HEK293T (cell line): ENCODE data around the gene ADAM23.
A peak's percentile ranks its signal among the peaks of the same experiment; 100 is the strongest.

Experiments used
- CTCF ChIA-PET: fragments of 350-600 bp; formaldehyde crosslinking; extraction: SDS; loops from one replicate; lab custom pipeline; 2021; ENCODE audit warnings: antibody characterized with exemption, inconsistent platforms; lab: Yijun Ruan, JAX
- POLR2A ChIA-PET: fragments of 350-600 bp; formaldehyde crosslinking; extraction: SDS; loops from one replicate; lab custom pipeline; 2020; ENCODE audit warnings: antibody characterized with exemption, inconsistent platforms; lab: Yijun Ruan, JAX
- DNase-seq: peaks from one replicate; pipeline ENCODE4 v3.0.0; 2012; ENCODE audit warnings: mixed read lengths; ENCODE audit errors: extremely low spot score
- ARNT ChIP-seq: fragments of 450-650 bp; IDR thresholded peaks from 2 replicates; pipeline ENCODE4 v1.6.1; 2017; ENCODE audit warnings: mild to moderate bottlenecking
- BHLHE40 ChIP-seq: fragments of 450-650 bp; IDR thresholded peaks from 2 replicates; pipeline ENCODE4 v1.6.1; 2016; ENCODE audit warnings: mild to moderate bottlenecking, moderate library complexity, borderline replicate concordance
- CTBP1 ChIP-seq: fragments of 450-650 bp; IDR thresholded peaks from 2 replicates; pipeline ENCODE4 v1.6.1; 2016; ENCODE audit warnings: borderline replicate concordance
- ELF4 ChIP-seq: fragments of 450-650 bp; IDR thresholded peaks from 2 replicates; pipeline ENCODE4 v1.6.1; 2017; ENCODE audit warnings: antibody characterized with exemption
- FOXA1 ChIP-seq: fragments of 450-650 bp; IDR thresholded peaks from 2 replicates; pipeline ENCODE4 v1.6.1; 2016; ENCODE audit warnings: mild to moderate bottlenecking
- FOXK2 ChIP-seq: fragments of 450-650 bp; IDR thresholded peaks from 2 replicates; pipeline ENCODE4 v1.6.1; 2016; ENCODE audit warnings: mild to moderate bottlenecking
- FOXM1 ChIP-seq: fragments of 450-650 bp; IDR thresholded peaks from 2 replicates; pipeline ENCODE4 v1.6.1; 2017; ENCODE audit warnings: mild to moderate bottlenecking, borderline replicate concordance
- HDGF ChIP-seq: fragments of 450-650 bp; IDR thresholded peaks from 2 replicates; pipeline ENCODE4 v1.6.1; 2017; ENCODE audit warnings: antibody characterized with exemption, borderline replicate concordance
- L3MBTL2 ChIP-seq: fragments of 450-650 bp; conservative IDR thresholded peaks from 2 replicates; pipeline ENCODE4 v1.6.1; 2016; ENCODE audit warnings: mild to moderate bottlenecking
- LEF1 ChIP-seq: fragments of 450-650 bp; IDR thresholded peaks from 2 replicates; pipeline ENCODE4 v1.6.1; 2017; ENCODE audit warnings: mild to moderate bottlenecking, borderline replicate concordance
- NFRKB ChIP-seq: fragments of 450-650 bp; IDR thresholded peaks from 2 replicates; pipeline ENCODE4 v1.6.1; 2016; ENCODE audit warnings: mild to moderate bottlenecking, moderate library complexity
- PKNOX1 ChIP-seq: fragments of 450-650 bp; IDR thresholded peaks from 2 replicates; pipeline ENCODE4 v1.6.1; 2016
- SP1 ChIP-seq: fragments of 450-650 bp; IDR thresholded peaks from 2 replicates; pipeline ENCODE4 v1.6.1; 2017
- SUZ12 ChIP-seq: fragments of 450-650 bp; IDR thresholded peaks from 2 replicates; pipeline ENCODE4 v1.6.1; 2016; ENCODE audit warnings: mild to moderate bottlenecking
- TARDBP ChIP-seq: fragments of 450-650 bp; IDR thresholded peaks from 2 replicates; pipeline ENCODE4 v1.6.1; 2016
- ZNF384 ChIP-seq: fragments of 450-650 bp; IDR thresholded peaks from 2 replicates; pipeline ENCODE4 v1.6.1; 2016

ADAM23 gene

GRCh38 chr2:206570199-206570598 is 126.9 kb downstream of the ADAM23 start:
- DNase-seq, result no peak
- POLR2A ChIA-PET, result no interaction called here
- TF ChIP-seq ARNT, result no peak
- TF ChIP-seq LEF1, result no peak
- TF ChIP-seq HDGF, result no peak
- no peak for TF ChIP-seq FOXK2
- TF ChIP-seq ELF4, result no peak
- no peak for TF ChIP-seq PKNOX1
- no peak for TF ChIP-seq TARDBP
- no peak for TF ChIP-seq FOXM1
- no peak for TF ChIP-seq CTBP1
- no peak for TF ChIP-seq L3MBTL2
- TF ChIP-seq ZNF384, result no peak
- no peak for TF ChIP-seq SUZ12
- TF ChIP-seq NFRKB, result no peak
- TF ChIP-seq BHLHE40, result no peak
- TF ChIP-seq FOXA1, result no peak
- no peak for TF ChIP-seq SP1
- CTCF ChIA-PET, result no interaction called here

- DNase-seq, result no peak
- CTCF ChIA-PET, result no interaction called here
- TF ChIP-seq ZNF384, result no peak
- TF ChIP-seq NFRKB, result no peak
- no peak for TF ChIP-seq PKNOX1
- no peak for TF ChIP-seq BHLHE40
- TF ChIP-seq ARNT, result no peak
- no peak for TF ChIP-seq LEF1
- TF ChIP-seq HDGF, result no peak
- no peak for TF ChIP-seq FOXA1
- POLR2A ChIA-PET, result no interaction called here
Observed at GRCh38 chr2:206572725-206573124, 129.4 kb downstream of the ADAM23 start.

- ChIA-PET CTCF (no interaction called here), POLR2A (no interaction called here)
- no peak for DNase-seq
- TF ChIP-seq ZNF384 (no peak), ELF4 (peak; percentile 48; the same call in 1 of the 2 replicates), LEF1 (no peak), TARDBP (no peak)
Observed at GRCh38 chr2:206573793-206574192, 130.5 kb downstream of the ADAM23 start.

GRCh38 chr2:206584323-206585116 is 141.2 kb downstream of the ADAM23 start:
- CTCF ChIA-PET, result no interaction called here
- DNase-seq, result no peak
- POLR2A ChIA-PET, result no interaction called here
- TF ChIP-seq FOXA1 (no peak), BHLHE40 (no peak), SUZ12 (no peak), ZNF384 (no peak), NFRKB (no peak), ARNT (no peak), PKNOX1 (no peak), SP1 (no peak), ELF4 (no peak), FOXM1 (no peak), FOXK2 (no peak), LEF1 (no peak), HDGF (no peak), L3MBTL2 (no peak), CTBP1 (no peak), TARDBP (no peak)

GRCh38 chr2:206585335-206585734 is 142.0 kb downstream of the ADAM23 start:
- DNase-seq, result no peak
- POLR2A ChIA-PET, result no interaction called here
- CTCF ChIA-PET, result no interaction called here
- TF ChIP-seq SP1 (no peak), FOXK2 (no peak), PKNOX1 (no peak), L3MBTL2 (no peak), HDGF (no peak), BHLHE40 (no peak), FOXA1 (no peak), LEF1 (no peak), ZNF384 (no peak), ARNT (no peak), NFRKB (no peak), ELF4 (no peak), CTBP1 (no peak), SUZ12 (no peak), TARDBP (no peak), FOXM1 (no peak)

- POLR2A ChIA-PET, result no interaction called here
- DNase-seq, result no peak
- CTCF ChIA-PET, result no interaction called here
- TF ChIP-seq SP1 (no peak), L3MBTL2 (no peak), HDGF (no peak), TARDBP (no peak), PKNOX1 (no peak), ZNF384 (no peak), FOXM1 (no peak), ARNT (no peak), ELF4 (no peak)
Observed at GRCh38 chr2:206586609-206587008, 143.3 kb downstream of the ADAM23 start.
